IPS DF 4.7 (cell line): Measurements from ENCODE around the gene NEK7.

Experiments
- DNase-seq: peaks from one replicate; pipeline ENCODE4 v3.0.0-alpha.2; 2013; ENCODE audit warnings: low spot score; ENCODE audit errors: extremely low read depth

Gene NEK7

DNA sequence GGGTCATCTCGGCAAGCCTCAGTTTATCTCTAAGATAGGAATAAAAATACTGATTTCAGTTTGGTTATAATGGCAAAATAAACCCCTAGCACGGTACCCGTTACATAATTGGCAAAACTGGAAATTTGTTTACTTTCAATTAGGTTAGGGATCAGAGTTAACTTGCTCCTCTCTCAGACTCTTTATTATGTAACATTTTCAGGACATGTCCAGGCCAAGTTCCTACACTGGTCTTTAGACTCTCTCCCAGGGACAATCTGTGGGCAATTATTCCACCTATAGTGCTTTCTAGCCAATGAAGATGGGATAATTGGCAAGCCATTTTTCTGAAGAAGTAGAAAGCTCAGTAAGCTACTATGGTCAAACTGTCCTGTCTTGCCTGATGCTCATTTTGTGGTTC, 189.4 kb downstream of the NEK7 start:
- no peak for DNase-seq

DNA sequence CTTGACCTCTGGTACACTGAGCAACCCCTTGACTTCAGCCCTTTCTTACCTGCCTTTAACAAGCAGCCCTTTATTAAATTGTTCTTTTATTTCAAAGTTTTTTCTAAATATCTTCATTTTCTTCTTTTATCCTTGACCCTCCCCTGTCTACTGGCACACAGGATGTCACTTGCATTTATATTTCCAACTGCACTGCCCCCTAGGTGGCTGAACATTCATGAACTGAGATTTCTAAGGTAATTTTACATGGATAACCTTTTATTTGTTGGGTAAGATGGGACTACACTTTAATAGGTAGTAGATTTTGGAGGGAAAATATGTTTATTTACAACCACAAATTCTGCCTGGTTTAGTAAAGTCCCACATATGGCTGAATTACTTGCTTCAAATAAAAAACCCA, 193.7 kb downstream of the NEK7 start:
- no peak for DNase-seq

DNA sequence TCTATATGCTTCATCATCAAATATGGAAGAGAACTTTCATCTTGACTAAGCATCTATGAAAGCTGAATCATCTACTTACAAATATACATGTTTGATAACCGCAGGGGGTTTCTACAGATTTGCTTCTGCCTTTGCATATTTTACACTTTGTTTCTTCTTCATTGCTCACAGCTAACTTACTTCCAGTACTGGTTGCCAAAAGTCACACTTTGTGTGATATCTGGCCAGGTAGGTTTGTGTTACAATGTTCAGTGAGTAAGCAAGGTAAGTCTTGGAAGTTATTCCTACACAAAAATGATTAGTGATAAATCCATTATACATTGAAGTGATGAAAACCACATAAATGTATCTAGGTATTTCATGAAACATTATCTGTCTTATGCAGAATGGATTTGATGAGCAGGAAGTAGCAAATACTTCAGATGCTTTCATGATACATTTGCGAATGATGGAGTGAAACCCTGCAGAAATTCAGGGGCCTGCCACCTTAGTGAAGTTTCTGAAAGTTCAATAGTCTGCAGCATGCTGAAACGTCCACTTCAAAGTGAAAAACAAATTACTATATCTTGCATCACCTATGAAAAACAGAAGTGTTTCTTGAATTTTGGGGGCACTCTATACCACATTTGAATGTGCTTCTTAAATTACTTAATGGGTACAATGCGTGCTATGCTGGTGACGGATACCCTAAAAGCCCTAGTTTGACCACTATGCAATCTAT, 196.3 kb downstream of the NEK7 start:
- no peak for DNase-seq

DNA sequence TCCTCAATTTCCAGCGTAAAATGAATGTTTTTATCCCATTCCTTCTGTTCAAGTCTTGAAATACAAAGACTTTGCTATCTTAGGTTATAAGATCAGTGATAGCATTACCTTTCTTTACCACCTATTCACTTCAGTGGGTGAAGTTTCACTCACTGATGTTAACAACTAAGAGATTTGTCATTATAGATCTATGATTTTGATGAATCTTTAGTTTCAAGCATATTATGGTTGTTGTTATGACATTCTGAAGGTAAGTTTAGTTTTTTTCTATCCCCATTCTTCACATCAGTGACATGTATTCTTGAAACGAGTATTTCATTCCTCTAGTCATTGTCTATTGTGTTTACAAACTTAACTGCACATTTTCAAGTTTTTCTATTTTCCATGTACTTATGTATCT, 201.1 kb downstream of the NEK7 start:
- DNase-seq: no peak

DNA sequence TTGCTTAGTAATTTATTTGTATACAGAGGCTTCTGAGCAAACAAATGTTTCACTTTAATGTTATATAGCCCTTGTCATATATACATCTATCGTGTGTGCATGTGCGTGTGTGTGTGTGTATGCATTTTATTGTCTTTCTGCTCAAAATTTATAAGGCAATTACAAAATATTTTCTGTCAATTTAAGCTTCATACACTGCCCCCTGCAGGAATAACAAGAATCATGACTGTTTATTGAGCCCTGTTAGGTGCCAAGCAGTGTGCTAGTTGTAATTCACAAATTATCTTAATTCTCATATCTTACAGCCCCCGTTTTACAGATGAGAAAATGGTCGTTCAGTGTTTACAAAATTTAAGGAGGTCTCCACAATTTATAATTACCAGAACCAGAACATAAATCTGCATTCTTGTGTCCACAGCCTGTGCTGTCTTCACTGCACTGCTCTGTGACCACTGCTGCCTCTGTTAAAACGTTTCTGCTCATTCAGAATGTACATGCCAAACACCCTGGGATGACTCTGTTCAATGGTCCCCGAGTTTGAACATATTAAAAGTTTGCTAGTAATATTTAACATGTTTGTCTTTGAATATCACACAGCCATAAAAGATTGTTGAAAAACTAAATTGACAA, 202.3 kb downstream of the NEK7 start:
- no peak for DNase-seq

DNA sequence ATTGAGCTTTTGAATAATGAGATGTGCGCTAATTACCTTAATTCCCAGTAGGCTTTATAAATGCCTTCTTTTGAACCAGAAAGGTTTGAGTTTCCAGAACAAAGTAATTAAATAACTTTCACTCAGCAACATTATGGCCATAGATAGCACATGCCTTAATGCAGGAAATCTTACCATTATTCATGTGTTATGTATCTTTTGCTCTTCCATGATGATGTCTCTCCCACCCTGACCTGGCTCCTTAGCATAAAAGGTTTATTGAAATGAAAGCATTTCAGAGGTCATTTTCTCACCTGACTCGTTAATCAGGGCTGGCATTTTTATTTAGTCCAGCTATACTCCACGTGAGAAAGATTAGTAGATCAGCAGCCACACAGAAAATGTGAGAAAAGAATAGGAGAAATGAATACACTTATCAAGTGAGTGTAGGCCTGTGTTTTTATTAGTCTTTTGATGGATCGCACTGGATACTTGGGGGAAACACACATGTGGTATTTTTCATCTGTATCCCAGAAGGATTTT, 203.5 kb downstream of the NEK7 start:
- DNase-seq: no peak

DNA sequence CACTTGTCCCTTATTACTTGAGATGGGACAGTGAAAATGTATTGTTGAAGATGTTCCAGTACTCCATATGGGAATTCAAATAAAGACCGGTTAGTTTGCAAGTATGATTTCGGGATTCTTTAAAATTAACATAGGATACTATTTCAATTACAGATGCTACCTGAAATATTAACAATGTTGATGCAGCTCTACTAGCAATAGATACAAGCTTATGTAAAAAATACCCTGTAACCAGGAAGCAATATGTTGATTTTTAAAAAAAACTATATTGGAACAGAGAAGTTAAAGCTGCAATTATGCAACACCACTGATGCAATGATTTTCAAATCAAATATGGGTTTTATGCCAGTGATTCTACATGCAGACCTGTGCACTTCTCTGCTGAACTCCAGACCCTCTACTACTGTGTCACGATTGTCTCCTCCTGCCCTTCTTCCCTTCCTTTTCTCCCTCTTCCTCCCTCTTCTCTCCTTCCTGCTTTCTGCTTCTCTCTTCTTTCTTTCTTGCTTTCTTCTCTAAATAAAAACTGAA, 204.5 kb downstream of the NEK7 start:
- DNase-seq: no peak

DNA sequence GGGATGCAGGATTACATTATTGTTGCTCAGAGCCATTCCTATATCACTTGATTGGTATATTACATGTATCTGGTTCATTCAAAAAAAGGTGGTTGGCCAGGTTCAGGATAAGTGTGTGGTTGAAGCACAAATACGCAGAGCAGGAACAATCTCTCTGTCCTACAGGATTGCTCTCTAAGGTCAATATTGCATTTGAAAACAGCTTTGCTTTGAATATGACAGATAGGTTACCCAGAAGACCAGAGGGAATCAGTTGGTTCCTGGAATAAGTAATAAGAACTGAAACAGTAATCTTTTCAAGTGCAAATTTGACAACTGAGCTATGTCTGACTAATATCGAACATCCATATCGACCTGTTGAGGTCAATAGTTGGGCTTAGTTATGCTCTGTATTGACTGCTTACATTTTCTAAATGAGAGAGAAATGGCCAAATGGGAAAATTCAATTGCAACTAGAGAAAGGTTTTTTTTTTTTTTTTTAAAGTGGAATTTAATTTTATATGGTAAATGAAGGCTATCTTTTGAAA, 206.9 kb downstream of the NEK7 start:
- no peak for DNase-seq

DNA sequence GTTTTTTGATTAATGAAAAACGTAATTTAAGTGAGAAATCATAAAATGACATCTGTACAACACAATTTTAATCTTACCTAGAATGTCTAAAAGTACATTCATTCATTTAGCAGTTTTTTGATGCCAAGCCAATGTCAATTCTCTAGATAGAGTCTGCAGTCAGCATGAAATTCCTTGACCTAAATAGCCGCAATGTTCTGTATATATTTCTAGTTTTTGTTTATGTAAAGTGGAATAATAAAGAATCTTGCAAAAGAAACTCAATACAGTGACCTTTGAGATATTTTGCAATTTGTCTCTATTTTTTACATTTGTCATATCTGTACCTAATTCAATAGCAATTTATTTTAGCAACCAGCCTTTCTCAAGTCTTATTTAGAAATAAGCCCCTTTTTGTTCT, 207.7 kb downstream of the NEK7 start:
- DNase-seq: no peak

DNA sequence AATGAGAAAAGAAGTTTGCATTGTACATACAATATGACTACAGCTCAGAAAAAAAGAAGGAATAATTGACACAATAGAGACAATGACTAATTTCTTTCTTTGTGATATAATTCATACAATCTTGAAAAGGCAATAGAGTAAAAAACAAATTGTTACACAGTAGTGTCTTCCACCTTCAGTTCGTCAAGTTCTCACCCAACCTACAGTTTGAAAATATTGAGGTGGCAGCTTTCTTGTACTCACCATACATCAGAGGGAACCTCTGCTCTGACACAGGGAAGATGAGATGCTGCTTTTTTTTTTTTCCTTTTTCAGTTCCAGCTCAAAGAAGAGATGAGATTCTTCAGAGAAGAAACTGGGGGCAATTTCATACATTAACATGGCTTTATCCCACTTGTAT, 210.5 kb downstream of the NEK7 start:
- no peak for DNase-seq

DNA sequence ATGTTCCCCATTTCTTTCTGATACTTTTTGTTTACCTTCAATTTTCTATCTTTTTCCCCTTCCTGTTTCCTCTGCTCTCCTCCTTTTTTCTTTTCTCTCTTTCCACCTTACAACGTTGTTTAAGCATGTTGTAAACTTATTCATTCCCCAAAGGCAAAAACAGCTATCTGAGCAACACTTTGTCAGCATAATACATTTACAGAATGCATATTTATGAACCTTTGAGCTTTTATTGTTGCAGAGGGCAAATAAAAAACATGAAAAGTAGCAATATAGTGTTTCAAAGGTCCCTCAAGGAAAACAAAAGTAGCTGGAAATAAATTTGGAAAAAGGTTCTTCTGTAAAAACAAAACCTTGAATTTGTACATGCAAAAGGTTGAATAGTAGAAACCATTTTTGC, 214.2 kb downstream of the NEK7 start:
- no peak for DNase-seq
